M059J (cell line): ENCODE measurements around the gene RPRD2. TPM values are rescaled to one million over a fixed set of nuclear protein-coding genes. Genes with fewer than 3 reads are reported as not detected.
"Not testable (repeated sequence)": the region's sequence is repeated elsewhere in the genome, so short reads cannot be mapped to it uniquely, and the experiment has no call there.

Experiments used
- DNase-seq: peaks from one replicate; pipeline ENCODE4 v3.0.0-alpha.2; 2012; ENCODE audit warnings: low read depth
- total RNA-seq: library from RNA; depleted of rRNA; stranded (reverse); fragments of >200 nt; shearing (Covaris generic); gene quantifications from 2 replicates; pipeline ENCODE4 v1.2.3, GENCODE V29; 2014

The RPRD2 gene
- total RNA-seq, 1 experiment from 2014 or later, result 20.3 TPM

DNA sequence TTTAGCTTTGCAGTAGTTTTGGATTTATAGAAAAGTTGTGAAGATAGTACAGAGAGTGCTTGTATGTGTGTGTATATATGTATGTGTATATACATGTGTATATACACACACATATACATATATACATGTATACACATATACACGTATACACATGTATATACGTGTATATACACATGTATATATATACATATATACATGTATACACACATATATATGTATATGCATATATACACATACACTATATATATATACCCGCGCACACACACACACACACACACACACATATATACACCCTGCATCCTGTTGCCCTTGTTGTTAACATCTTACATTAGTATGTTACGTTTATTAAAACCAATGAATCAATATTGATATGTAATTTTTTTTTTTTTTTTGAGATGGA, 24.3 kb downstream of the RPRD2 start:
- no peak for DNase-seq

DNA sequence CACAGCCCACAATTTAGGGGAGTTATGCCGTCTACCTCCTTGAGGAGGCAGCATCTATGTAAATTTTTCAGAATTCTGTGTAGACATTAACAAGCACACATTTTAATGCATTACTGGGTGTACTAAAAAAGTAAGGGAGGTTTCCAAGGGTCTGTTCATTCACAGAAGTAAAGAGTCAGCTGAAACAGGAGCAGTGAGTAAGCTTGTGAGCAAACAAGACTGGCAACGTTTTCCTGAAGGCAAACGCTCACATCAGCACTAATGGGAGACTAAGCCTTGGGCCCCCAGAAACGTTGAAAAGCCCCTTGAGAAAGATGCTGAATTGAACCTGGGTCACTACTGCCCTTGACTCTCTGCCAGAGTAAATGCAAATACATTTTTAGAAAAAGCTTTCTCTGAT, 25.7 kb downstream of the RPRD2 start:
- DNase-seq, result no peak

DNA sequence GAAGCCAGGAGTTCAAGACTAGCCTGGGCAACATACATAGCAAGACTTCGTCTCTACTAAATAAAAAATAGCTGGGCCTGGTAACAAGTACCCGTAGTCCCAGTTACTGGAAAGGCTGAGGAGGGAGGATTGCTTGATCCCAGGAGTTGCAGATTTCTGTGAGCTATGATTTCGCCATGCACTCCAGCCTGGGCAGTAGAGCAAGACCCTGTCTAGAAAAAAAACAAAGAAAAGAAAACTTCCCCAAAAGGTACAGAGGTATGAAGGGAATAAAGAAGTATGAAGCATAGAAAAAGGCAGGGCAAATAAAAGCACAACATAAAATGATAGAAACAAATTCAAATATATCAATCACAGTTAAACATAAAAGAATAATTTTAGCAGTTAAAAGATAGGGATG, 28.7 kb downstream of the RPRD2 start:
- no peak for DNase-seq

DNA sequence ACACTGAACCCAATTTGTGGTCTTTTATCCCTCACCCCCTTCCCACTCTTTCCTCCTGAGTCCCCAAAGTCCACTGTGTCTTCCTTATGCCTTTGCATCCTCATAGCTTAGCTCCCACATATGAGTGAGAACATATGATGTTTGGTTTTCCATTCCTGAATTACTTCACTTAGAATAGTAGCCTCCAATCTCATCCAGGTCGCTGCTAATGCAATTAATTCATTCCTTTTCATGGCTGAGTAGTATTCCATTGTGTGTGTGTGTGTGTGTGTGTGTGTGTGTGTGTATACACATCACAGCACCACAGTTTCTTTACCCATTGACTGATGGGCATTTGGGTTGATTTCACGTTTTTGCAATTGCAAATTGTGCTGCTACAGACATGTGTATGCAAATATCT, 31.2 kb downstream of the RPRD2 start:
- DNase-seq, result not testable (repeated sequence)

DNA sequence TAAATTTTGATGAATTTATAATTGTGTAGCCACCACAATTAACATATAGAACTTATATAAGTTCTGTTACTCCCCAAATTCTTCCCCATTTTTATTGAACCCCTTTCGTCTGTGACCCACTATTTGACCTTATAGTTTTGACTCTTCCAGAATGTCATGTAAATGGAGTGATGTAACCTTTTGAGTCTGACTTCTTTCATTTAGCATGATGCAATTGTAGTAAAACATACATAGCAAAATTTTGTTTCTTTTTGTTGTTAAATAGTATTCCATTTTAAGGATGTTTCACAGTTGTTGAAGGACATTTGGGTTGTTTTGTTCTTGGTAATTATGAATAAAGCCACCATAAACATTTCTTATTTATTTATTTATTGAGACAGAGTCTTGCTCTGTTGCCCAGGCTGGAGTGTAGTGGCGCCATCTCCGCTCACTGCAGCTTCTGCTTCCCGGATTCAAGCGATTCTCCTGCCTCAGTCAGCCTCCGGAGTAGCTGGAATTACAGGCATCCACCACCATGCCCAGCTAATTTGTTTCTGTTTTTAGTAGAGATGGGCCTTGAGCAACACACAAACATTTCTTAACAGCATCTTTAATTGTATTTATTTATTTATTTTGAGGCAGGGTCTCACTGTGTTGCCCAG, 33.6 kb downstream of the RPRD2 start:
- no peak for DNase-seq

DNA sequence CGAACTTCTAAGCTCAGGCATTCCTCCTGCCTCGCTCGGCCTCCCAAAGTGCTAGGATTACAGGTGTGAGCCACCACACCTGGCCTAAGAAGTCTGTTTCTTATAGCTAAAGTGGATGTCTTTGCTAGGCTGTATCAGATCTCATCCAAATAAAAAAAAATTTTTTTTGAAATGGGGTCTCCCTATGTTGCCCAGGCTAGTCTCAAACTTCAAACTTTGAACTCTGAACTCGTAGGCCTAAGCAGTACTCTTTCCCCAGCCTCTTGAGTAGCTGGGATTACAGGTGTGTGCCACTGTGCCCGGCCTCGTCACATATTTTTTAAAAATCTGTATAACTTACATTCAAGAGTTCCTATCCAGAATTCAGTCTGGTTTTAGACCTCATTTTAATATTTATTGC, 40.5 kb downstream of the RPRD2 start:
- no peak for DNase-seq

DNA sequence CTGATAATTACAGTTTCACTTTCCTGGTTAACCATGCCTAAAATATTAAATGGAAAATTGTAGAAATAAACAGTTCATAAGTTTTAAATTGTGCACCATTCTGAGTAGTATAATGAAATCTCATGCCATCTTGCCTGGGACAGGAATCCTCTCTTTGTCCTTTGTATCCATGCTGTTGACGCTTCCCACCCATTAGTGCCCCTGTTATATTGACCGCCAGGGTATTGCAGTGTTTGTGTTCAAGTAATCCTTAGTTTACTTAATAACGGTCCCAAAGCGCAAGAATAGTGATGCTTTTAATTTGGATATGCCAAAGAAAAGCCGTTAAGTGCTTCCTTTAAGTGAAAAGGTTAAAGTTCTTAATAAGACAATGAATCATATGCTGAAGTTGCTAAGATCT, 41.7 kb downstream of the RPRD2 start:
- DNase-seq, result no peak

DNA sequence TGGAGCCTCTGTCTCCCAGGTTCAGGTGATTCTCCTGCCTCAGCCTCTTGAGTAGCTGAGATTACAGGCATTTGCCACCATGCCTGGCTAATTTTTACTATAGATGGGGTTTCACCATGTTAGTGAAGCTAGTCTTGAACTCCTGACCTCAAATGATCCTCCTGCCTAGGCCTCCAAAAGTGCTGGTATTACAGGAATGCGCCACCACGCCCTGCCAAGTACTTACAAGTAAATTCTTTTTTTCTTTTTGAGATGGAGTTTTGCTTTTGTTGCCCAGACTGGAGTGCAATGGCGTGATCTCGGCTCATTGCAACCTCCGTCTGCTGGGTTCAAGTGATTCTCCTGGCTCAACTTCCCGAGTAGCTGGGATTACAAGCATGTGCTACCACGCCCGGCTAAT, 42.5 kb downstream of the RPRD2 start:
- DNase-seq, result peak; percentile 13

DNA sequence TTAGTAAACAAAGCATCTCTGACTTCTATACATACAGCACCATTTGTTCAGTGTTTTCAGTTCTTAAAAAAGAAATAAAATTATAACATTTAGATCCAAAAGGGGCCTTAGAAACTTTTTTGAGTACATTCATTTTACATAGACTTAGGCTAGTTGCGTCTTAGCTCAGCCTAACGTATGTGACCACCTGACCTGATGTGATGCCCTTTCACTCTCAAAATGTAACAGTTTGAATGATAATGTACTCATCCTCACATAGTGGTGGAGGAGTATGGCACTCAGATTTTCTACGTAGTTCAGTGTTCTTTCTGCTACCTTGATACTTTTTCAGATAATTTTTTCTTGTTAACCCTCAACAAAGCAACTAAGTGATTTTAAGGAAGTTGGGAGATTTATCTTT, 43.4 kb downstream of the RPRD2 start:
- DNase-seq, result no peak

DNA sequence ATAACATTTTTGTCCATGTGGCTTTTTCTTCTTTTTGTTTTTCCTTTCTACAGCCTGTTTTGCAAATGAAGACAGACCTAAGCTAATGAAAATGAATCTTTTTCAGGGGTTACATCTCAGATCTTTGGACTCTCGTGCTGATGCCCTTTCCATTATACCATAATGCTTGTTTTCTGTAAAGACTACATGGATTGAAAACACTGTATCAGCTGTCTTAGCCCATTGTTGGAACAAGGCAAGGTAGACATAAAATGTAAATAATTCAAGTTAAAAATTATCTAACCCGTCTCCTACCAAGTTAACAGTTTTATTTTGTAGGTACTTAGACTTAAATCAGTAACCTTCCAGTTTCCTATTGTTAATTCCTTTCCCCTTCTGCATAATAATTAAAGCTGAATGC, 44.9 kb downstream of the RPRD2 start:
- no peak for DNase-seq

DNA sequence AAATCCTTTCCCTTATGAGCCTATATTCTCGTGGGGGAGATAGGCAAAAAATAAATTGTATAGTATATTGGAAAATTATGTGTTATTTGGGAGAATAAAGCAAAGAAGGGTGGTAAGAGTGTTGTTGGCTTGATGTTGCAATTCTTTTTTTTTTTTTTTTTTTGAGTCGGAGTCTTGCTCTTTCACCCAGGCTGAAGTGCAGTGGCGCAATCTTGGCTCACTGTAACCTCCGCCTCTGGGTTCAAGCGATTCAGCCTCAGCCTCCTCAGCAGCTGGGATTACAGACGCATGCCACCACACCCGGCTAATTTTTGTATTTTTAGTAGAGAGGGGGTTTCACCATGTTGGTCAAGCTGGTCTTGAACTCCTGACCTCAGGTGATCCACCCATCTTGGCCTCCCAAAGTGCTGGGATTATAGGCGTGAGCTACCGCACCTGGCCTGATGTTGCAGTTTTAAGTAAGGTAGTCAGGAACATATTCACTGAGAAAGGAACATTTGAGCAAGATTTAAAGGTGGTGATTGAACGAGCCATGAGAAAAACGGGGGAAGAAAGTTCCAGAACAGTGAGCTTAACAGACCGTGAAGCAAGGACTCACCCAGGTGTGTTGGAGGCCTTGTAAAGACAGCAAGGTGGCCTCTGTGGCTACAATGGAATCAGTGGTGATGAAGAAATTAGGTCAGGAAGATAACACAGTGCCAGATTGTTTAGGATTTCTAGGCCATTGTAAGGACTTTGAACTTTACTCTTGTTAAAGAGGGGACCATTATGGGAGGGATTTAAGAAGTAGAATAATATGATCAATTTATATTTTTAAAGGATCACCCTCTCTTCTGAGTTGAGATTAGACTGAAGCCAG, 45.8 kb downstream of the RPRD2 start:
- DNase-seq, result no peak

DNA sequence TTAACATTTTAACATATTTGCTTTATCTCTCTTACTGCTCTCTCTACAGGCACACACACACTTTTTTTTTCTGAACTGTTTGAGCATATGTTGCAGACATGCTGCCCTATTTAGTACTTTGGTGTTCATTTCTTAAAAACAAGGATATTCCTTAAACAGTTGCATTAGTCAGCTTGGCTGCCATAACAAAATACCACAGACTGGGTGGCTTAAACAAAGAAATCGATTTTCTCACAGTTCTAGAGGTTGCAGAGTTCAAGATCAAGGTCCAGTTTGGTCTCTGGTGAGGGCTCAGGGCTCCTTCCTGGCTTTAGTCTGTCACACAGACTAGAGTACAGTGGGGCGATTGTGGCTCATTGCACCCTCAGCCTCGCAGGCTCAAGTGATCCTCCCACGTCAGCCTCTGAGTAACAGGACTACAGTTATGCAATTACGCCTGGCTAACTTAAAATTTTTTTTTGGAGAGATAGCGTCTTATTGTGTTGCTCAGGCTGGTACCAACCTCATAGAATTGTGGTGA, 46.7 kb downstream of the RPRD2 start:
- no peak for DNase-seq

DNA sequence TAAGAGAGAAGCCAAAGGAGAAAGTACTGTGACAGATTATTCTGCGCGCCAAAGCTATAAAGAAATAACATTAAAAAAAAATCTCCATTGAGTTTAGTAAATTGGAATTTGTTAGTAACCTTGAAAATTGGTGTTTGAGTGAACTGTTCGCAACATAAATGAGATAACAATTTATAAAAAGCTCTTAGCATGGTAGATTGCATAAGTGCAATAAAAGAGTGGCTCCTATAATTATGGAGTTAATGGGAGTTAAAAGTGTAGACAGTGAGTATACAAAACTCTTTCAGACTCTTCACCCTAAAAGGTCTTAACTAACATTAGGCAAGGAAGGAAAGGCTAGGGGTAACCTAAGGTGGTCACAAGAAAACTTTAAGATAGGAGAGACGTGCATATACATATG, 50.6 kb downstream of the RPRD2 start:
- no peak for DNase-seq

DNA sequence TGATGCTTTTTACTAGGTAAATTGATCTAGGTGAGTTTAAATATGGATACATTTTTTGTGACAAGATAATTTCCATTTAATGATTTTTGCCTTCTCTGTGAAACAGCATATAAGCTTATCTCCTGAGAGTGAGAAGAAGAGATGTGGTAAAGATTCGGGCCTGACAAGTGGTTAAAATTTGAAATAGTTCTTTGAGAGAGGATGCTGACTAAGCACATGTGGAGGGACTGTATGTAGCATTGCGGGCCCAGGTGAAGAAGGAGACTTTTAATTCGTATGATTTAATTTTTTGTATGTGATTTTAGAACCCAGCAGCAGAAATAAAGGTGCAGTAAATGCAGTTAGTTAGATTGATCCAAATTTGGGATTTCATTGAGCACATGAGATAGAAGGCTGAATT, 51.9 kb downstream of the RPRD2 start:
- DNase-seq, result no peak

DNA sequence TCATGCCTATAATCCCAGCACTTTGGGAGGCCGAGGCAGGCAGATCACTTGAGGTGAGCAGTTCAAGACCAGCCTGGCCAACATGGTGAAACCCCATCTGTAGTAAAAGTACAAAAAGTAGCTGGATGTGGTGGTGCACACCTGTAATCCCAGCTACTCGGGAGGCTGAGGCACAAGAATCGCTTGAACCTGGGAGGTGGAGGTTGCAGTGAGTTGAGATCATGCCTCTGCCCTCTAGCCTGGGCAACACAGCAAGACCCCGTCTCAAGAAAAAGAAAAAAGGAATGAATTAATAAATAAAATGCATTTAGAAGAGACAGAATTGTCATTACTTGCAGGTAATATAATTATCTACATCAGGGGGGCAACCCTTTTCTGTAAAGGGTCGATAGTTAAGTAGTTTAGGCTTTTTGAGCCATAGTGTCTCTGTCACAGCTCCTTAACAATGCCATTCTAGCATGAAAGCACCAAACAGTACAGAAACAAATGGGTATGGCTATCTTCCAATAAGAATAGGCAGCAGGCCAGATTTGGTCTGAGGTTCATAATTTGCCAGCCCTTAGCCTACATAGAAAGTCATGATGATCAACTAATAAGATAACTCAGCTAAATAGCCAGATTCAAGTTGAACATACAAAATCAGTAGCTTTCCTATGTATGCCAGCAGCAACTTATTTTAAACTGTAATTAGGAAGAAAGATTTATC, 56.8 kb downstream of the RPRD2 start:
- peak; percentile 54 for DNase-seq

DNA sequence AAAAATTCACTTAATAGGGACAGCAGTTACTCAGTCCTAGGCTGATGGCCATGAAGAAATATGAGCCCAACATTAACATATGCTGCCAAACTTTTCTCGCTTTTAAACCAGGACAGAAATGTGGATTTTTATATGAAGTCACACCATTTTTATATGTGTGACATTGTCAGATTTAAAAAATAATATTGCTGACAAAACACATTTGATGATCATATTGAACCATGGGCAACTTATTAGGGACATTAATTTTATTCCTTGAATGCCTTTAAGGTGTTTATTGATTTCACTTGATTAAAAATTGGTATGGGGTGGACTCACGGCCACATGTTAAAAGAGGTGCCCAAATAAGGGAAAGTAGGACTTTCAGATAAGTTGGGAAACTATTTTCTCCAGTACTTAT, 58.6 kb downstream of the RPRD2 start:
- no peak for DNase-seq

DNA sequence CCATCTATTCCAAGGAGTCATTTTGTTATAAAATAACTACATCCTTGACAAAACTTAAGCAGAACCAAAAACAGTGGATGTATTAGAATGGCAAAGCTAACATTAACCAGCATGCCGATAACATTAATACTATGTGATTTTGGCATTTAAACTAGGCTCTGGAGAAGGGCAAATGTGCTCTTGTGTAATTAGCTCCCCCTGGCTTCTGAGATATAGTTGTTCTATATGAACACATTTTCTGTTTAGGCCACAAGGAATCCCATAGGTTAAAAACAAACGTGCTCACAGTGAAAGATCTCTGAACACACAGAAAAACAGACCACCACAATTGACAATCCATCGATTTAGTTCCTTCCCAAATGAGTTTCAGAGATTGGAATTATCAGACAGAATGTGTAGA, 65.9 kb downstream of the RPRD2 start:
- no peak for DNase-seq

DNA sequence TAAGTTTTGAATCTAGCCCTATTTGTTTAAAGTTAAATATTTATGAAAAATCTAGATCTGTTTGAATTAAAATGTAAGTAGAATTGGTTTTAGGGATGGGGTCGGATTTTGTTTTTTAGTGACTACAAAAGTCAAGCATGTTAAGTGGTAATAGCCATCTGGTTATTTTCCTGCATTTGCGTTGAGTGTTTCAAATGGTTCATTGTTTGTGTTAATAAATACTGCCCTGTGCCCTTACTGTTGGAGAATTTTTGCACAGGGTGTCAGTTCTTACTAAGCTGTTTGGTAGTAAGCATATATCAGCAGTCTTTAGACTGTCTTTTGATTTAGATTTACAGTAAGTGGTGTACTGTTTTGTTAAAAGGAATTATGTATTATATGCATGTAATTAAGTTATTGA, 77.2 kb downstream of the RPRD2 start:
- DNase-seq, result no peak

DNA sequence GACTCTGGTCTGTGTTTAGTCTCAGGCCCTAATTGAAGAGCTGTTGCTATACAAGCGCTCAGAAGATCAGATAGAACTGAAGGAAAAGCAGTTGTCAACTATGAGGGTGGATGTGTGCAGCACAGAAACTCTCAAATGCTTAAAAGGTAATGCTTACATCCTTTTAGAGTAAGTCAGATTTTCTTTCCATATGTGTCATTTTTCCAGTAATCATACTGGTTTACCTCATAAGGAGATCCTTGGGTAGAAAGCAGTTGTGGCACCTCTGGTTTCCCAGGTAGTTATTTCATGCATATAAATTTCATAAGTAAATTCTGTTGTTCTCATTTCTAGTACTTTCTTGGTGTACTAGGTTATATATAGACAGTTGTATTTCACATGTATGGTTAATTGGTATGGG, 80.3 kb downstream of the RPRD2 start:
- DNase-seq, result no peak

DNA sequence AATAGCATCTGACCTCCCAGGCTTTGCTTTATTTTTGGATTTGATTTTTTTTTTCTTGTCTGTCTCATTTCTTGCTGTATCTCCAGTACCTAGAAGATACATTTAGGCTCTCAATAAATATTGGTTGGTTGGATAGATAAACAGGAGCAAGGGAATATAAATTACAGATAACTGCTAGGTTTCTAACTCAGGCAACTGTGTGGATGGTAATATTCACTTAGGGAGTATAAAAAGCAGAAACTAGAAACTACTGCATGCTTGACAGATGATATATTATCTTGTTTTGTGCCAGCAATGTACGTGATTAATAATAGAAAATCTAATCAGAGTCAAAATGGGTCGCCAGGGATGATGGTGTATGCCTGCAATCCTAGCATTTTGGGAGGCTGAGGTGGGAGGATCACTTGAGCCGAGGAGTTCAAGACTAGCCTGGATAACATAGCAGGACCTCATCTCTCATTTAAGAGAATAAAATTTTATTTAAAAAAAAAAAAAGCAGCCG, 92.2 kb downstream of the RPRD2 start:
- DNase-seq, result no peak

DNA sequence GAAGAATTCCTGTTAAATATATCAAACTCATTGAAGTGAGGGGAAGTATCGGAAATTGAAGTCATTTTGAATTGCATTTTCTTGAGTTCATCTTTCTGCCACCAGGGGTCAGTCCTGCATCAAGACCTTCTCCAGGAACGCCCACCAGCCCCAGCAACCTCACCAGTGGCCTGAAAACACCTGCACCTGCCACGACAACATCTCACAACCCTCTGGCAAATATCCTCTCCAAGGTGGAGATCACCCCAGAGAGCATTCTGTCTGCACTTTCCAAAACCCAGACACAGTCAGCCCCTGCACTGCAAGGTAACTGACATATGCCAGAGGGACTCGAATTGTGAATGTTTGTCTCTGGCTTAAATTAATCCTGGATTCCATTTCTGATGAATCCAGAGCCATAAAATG, 100.5 kb downstream of the RPRD2 start:
- DNase-seq, result peak; percentile 45

DNA sequence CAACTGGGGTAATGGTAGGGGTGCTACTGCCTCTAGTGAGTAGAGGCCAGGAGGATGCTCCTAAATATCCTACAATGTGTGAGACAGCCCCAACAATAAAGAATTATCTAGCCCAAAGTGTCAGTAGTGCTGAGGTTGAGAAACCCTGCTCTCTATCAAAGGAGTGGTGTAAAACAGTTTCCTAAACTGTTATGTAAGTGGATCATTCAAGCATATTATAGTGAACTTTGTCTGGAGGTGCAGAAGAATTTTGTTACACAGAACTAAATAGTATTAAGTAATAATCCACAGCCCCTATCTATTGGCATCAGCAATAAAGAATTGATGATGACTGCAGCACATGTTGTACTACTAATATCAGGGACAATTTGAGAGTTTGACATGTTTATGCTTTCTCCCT, 103.0 kb downstream of the RPRD2 start:
- no peak for DNase-seq

DNA sequence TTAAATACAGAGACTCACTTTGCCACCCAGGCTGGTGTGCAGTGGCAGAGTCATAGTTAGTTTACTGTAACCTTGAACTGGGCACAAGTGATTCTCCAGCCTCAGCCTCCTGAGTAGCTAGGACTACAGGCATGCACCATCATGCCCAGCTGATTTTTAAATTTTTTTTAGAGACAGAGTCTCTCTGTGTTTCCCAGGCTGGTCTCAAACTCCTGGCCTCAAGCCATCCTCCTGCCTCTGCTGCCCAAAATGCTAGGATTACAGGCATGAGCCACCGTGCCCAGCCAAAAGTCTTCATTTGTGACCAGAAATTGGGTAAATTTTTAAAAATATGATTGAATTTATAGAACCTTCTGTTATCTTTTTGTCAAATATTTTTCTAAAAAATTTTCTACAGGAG, 105.3 kb downstream of the RPRD2 start:
- no peak for DNase-seq
